ENCODE results near the gene LBX2. TPM values are rescaled to one million over a fixed set of nuclear protein-coding genes. Genes with fewer than 3 reads are reported as not detected.
A peak's percentile ranks its signal among the peaks of the same experiment; 100 is the strongest.

LBX2 gene
- total RNA-seq, 1 experiment from 2014 or later, result 10.1 TPM

DNA sequence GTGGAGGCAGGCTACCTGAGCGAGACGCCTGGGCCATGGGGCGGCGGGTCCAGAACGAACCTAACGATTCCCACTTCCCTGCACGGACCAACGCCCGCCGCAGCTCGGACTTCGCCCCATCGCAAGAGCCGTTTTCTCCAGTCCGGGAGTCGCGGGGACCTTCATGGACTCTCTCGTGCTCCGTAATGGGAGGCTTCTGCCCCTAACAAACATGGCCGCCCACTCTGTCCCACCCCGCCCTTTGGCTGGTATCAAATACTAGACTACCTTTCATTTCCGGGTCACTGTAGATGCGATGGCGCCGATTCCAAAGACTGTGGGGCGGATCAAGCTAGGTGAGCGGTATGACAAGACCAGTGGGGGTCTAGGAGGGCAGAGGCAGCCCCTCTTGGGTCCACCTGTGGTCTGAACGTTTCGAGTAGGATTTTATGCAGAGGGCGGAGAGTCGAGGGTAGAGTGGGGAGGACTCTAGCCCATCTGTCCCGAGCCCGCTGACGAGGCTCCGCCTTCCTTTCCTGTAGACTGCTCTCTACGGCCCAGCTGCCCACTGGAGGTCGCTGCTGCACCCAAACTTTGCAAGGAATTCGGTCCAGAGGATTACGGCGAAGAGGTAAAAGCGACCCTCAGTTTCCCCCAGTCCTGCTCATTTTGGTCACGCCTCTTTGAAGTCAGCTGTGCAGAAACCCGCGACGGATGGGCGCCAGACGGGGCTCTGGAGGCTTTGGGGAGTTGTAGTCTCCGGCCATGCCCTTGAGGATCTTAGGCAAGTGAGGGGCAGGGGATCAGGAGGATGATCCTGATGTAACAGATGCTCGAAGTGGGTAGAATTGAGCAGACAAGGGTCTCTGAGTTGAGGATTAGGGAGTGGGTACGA lies 16.4 kb downstream of the LBX2 start, which contains the start of the genes CCDC142 and TTC31 (continued):
- TF ChIP-seq, protein P1, sequence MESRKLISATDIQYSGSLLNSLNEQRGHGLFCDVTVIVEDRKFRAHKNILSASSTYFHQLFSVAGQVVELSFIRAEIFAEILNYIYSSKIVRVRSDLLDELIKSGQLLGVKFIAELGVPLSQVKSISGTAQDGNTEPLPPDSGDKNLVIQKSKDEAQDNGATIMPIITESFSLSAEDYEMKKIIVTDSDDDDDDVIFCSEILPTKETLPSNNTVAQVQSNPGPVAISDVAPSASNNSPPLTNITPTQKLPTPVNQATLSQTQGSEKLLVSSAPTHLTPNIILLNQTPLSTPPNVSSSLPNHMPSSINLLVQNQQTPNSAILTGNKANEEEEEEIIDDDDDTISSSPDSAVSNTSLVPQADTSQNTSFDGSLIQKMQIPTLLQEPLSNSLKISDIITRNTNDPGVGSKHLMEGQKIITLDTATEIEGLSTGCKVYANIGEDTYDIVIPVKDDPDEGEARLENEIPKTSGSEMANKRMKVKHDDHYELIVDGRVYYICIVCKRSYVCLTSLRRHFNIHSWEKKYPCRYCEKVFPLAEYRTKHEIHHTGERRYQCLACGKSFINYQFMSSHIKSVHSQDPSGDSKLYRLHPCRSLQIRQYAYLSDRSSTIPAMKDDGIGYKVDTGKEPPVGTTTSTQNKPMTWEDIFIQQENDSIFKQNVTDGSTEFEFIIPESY (IDR thresholded peaks at IDR 0.05; ENCODE audit: extremely low read depth, insufficient replicate concordance, low read length), result peak; percentile 86
- peak; percentile 100 for TF ChIP-seq YY1 (IDR thresholded peaks at IDR 0.05; ENCODE audit: extremely low read depth, insufficient replicate concordance, low read depth, low read length)
- peak; percentile 86 for TF ChIP-seq SP1 (IDR thresholded peaks at IDR 0.05; ENCODE audit: low read depth)
- TF ChIP-seq CEBPB (IDR thresholded peaks at IDR 0.05; ENCODE audit: low read depth), result no peak
- no peak for TF ChIP-seq JUND (IDR thresholded peaks at IDR 0.05)
- TF ChIP-seq SIN3A (IDR thresholded peaks at IDR 0.05; ENCODE audit: low read depth), result peak; percentile 82; the same call in 1 of the 2 replicates
- TF ChIP-seq TCF7L2 (IDR thresholded peaks at IDR 0.05; ENCODE audit: borderline replicate concordance, extremely low read depth, insufficient read depth, insufficient read length), result peak; percentile 51
- no peak for TF ChIP-seq EZH2 (IDR thresholded peaks at IDR 0.05)
- TF ChIP-seq RAD21 (IDR thresholded peaks at IDR 0.05; ENCODE audit: low read depth), result peak; percentile 84
- peak; percentile 76 for TF ChIP-seq EGR1 (IDR thresholded peaks at IDR 0.05; ENCODE audit: low read depth)
